Vagina (tissue), 2 donors: ENCODE results near the gene CACHD1.

ENCODE experiments used
- CTCF ChIP-seq, 3 experiments: fragments of 450-650 bp in 2 of 3; fragments of 200-600 bp in 1 of 3; sonication (generic) in 1 of 3; IDR thresholded peaks; one replicate each; pipeline ENCODE4 v1.5.1; 2017 to 2019; ENCODE audit warnings: antibody characterized with exemption in 3 of 3, mild to moderate bottlenecking in 2 of 3, moderate library complexity in 2 of 3
- POLR2A ChIP-seq, 2 donors: fragments of 450-650 bp; IDR thresholded peaks; one replicate each; pipeline ENCODE4 v1.6.1; 2017; ENCODE audit warnings: antibody characterized with exemption in 2 of 2, mild to moderate bottlenecking in 2 of 2, moderate library complexity in 2 of 2
- POLR2AphosphoS5 ChIP-seq, 2 donors: sonication (generic); formaldehyde crosslinking; IDR thresholded peaks; one replicate each; pipeline ENCODE4 v1.9.0; 2017; ENCODE audit warnings: antibody characterized with exemption in 2 of 2, mild to moderate bottlenecking in 2 of 2, low read depth in 1 of 2; ENCODE audit not compliant: insufficient read depth in 1 of 2

GRCh38 chr1:64484651-64485050 is 14.7 kb downstream of the CACHD1 start:
- TF ChIP-seq POLR2AphosphoS5 (IDR thresholded peaks at IDR 0.05; ENCODE audit: insufficient read depth in 1 of 2, low read depth in 1 of 2) (no peak), POLR2A (IDR thresholded peaks at IDR 0.05) (no peak), CTCF (IDR thresholded peaks at IDR 0.05) (no peak)
